Activated B cell treated with CpG ODN at 0.5 μM for 24 hours (primary cell): ENCODE results near the gene CAMKMT. TPM values are rescaled to one million over a fixed set of nuclear protein-coding genes. Genes with fewer than 3 reads are reported as not detected.

Source experiments
- ATAC-seq: fragments of 200-7000 bp; cut with Tn5 transposase; one replicate; pipeline ENCODE4 v1.10.0; 2021; ENCODE audit warnings: low read depth, mild to moderate bottlenecking, moderate library complexity
- CTCF ChIA-PET: fragments of 350-600 bp; sonication (Branson Sonifier 250); formaldehyde crosslinking; loops from one replicate; lab custom pipeline; 2021; ENCODE audit warnings: antibody characterized with exemption; lab: Charles Lee
- POLR2A ChIA-PET: fragments of 350-600 bp; sonication (Branson Sonifier 250); formaldehyde crosslinking; loops from one replicate; lab custom pipeline; 2021; ENCODE audit warnings: antibody characterized with exemption; lab: Charles Lee
- DNase-seq: peaks from one replicate; pipeline ENCODE4 v3.0.0; 2022
- H3K27ac Mint-ChIP-seq: one replicate; pipeline ENCODE4 v1.8.0; 2020; ENCODE audit warnings: mixed read lengths
- H3K27me3 Mint-ChIP-seq: one replicate; pipeline ENCODE4 v1.8.0; 2021; ENCODE audit warnings: mixed read lengths
- H3K36me3 Mint-ChIP-seq: one replicate; pipeline ENCODE4 v1.8.0; 2021; ENCODE audit warnings: low read depth, mixed read lengths
- H3K4me1 Mint-ChIP-seq: one replicate; pipeline ENCODE4 v1.8.0; 2021; ENCODE audit warnings: mixed read lengths
- H3K4me3 Mint-ChIP-seq: one replicate; pipeline ENCODE4 v1.8.0; 2020; ENCODE audit warnings: mild to moderate bottlenecking, mixed read lengths
- H3K9me3 Mint-ChIP-seq: one replicate; pipeline ENCODE4 v1.8.0; 2020; ENCODE audit warnings: mixed read lengths
- intact Hi-C: fragments of 100-400 bp; cut with micrococcal nuclease; formaldehyde crosslinking; loops from one replicate; pipeline ENCODE4 v1.15.1; 2024
- total RNA-seq: library from RNA; stranded (reverse); gene quantifications from 2 replicates; pipeline ENCODE4 v1.2.3, GENCODE V29; 2022
- TF ChIP-seq, protein P1 (sequence below): fragments of 200-600 bp; IDR thresholded peaks from one replicate; pipeline ENCODE4 v1.8.0; 2022; ENCODE audit warnings: antibody characterized with exemption, mild to moderate bottlenecking

Gene CAMKMT
- total RNA-seq, 1 donor from 2014 or later, result 21.2 TPM

DNA sequence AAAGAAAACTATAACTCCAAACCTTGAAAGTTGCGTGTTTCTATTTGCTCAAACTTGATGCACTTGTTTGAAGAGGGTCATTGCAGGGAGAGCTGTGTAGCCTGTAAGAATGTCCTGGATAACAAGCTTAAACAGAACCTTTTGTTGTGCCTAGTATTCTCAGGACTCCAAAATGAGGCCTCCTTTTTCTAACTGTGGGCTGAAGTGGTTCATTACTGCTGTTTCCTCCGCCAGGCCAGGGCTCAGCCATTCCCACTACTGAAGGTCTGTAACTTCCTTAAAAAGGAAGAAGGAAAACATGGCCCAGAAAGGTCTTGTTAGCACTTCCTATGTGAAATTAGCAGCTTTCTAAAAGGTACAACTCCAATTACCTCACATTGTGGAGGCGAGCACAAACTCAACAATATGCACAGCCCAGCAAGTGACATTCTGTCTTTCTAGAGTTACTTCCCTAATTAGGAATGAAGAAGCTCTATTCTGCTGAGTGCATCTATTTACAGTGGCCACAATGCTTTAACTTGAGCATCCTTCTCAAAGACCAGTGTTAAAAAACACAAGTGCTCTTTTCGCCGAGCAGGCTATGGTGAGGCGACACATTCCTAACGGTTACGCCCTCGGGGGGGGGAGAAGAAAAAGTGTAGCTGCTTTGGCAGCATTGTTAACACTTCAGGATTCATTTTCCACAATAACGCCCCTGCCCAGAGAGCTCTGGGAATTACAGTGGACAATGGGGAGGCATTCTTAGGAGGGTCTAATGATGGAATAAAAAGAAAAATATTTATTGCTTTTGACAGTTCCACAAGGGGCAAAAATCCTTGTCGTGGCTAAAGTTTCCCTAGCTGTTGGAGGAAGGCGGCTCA is 442.9 kb downstream of the CAMKMT start:
- DNase-seq (no peak), ATAC-seq (no peak)
- Mint-ChIP-seq H3K27ac (no peak overlapping the region), H3K9me3 (no peaks in the 10 kb centered on the region), H3K27me3 (peaks cover 79% of the 10 kb centered on the region), H3K36me3 (no peaks in the 10 kb centered on the region), H3K4me3 (no peak overlapping the region), H3K4me1 (peaks cover 23% of the 10 kb centered on the region)
- POLR2A ChIA-PET, result interaction anchor here (0.7 kb wide), 1 partner anchor 247 kb away, joined by 9 read pairs; no protein-coding TSS in a partner anchor
- TF ChIP-seq, protein P1, sequence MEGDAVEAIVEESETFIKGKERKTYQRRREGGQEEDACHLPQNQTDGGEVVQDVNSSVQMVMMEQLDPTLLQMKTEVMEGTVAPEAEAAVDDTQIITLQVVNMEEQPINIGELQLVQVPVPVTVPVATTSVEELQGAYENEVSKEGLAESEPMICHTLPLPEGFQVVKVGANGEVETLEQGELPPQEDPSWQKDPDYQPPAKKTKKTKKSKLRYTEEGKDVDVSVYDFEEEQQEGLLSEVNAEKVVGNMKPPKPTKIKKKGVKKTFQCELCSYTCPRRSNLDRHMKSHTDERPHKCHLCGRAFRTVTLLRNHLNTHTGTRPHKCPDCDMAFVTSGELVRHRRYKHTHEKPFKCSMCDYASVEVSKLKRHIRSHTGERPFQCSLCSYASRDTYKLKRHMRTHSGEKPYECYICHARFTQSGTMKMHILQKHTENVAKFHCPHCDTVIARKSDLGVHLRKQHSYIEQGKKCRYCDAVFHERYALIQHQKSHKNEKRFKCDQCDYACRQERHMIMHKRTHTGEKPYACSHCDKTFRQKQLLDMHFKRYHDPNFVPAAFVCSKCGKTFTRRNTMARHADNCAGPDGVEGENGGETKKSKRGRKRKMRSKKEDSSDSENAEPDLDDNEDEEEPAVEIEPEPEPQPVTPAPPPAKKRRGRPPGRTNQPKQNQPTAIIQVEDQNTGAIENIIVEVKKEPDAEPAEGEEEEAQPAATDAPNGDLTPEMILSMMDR, result no peak
- intact Hi-C loops, result loop anchor here (5.0 to 10.0 kb wide), 3 partner anchors 128 to 330 kb away; no protein-coding TSS in a partner anchor
- CTCF ChIA-PET, result interaction anchor here (0.6 to 3.1 kb wide), 3 partner anchors 97 to 325 kb away, joined by 3 to 13 read pairs (median 3); no protein-coding TSS in a partner anchor

DNA sequence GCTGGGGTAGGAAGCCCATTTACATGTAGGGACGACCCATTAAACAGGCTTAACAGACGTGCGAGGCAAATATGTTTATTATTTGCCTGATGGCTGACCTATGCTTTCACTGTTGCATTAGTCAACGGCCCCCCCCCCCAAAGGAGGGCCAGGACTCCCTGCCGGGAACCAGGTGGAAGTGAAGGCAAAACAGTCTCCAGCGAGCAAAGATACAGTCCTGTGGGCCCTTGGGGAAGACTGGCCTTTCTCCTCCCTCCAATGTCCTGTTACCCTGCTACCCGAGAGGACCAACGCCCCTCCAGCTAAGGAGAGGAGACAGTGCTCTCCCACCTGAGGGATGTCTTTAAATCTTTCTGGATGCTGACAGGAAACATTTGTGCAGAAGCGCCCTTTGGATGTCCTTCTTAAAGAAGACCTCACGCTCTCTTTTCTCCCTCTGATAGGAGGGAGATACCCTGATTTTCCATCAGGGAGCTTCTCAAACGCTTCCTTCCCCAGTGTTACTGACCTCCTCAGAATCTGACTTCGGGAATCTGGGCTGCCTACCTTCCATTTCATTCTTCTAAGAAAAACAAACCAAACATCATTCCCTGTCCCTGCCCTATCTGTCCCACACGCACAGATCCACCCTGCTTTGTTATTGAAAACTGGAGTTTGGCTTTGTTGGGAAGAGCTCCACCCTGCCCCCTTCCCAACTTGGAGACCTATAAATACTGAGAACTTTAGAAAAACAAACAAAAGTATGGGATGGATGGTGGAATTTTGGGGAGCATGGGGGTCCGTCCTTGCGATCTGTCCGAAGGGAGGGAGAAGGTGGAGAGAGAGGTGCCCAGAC is 443.9 kb downstream of the CAMKMT start:
- Mint-ChIP-seq H3K4me1 (peaks cover 19% of the 10 kb centered on the region), H3K27me3 (peaks cover 77% of the 10 kb centered on the region), H3K4me3 (no peak overlapping the region), H3K27ac (no peak overlapping the region), H3K9me3 (no peaks in the 10 kb centered on the region), H3K36me3 (no peaks in the 10 kb centered on the region)
- ChIA-PET CTCF (interaction anchor here (0.7 kb wide), 1 partner anchor 98 kb away, joined by 3 read pairs; no protein-coding TSS in a partner anchor), POLR2A (no interaction called here)
- TF ChIP-seq, protein P1, result no peak
- intact Hi-C loops, result loop anchor here (10.0 kb wide), 1 partner anchor 331 kb away; no protein-coding TSS in a partner anchor
- DNase-seq, result no peak
- no peak for ATAC-seq

DNA sequence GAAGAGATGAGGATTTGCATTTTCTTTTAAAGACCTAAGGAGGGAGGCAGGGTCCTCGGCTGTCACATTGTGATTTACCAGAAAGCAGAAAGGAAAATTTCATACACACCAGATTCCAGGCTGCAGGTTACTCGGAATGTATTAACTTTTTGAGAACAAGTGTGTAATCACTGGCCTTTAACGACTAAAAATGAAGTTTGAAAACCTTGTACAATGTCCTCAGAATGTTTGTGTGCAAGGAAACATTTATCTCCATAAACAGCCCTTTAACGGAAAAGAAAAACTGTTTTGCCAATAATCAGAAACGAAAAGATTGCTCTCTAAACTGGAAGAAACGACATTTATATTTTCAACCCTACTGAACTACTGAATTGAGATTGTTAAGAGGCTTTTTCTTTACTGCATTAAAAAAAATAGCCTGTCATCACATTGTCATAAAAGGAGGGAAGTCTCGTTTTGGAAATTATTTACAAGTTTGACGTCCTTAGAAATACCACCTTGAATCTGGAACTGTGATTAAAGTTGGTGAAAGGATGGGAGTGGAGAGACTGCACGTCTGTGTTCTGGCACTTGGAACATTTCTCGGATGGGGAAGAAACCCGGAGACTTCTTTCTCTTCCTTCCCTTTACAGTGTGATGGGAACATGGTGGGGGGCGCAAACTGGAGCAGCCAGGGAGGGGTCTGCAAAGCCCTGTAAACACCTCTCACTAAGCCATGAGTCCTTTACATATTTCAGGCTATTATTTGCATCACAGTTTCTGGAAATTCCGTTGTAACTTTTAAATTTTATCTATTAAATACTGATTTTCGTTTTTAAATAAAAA is 445.7 kb downstream of the CAMKMT start:
- Mint-ChIP-seq H3K9me3 (no peaks in the 10 kb centered on the region), H3K36me3 (no peaks in the 10 kb centered on the region), H3K27ac (no peak overlapping the region), H3K27me3 (peaks cover 78% of the 10 kb centered on the region), H3K4me1 (peaks cover 5% of the 10 kb centered on the region), H3K4me3 (no peak overlapping the region)
- POLR2A ChIA-PET, result no interaction called here
- DNase-seq, result no peak
- CTCF ChIA-PET, result no interaction called here
- intact Hi-C loops, result loop anchor here (10.0 kb wide), 1 partner anchor 333 kb away; no protein-coding TSS in a partner anchor
- ATAC-seq, result no peak
- TF ChIP-seq, protein P1, result no peak

DNA sequence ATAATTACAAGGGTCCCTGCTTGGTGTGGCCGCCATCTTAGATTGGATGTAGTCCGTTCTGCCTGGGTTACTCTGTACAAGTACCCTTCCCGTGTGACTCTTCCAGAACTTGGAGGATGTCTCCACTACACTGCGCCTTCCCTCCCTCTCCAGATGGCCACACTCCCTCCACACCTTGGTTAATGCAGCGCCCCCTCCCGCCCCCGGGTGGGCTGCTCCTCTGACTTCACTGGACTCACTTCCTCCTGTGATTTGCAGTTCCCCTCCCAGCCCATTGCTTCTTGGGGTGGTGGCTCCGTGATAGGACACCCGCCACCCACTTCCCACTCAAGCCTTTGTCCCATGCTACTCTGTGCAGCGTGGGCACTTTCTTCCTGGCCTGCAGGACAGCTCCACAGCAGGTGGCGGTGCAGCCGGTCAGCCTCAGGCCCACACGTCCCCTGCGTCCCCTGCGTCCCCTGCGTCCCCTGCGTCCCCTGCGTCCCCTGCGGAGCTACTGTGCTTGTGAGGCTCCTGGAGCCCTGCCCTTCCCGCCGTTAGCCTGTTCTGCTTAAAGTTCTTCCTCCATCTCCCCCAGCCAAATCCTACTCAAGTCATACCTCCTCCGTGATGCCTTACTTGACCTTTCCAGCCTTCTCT is 449.3 kb downstream of the CAMKMT start:
- Mint-ChIP-seq H3K4me1 (no peaks in the 10 kb centered on the region), H3K9me3 (no peaks in the 10 kb centered on the region), H3K27me3 (peaks cover 67% of the 10 kb centered on the region), H3K36me3 (no peaks in the 10 kb centered on the region), H3K27ac (no peak overlapping the region), H3K4me3 (no peak overlapping the region)
- ChIA-PET CTCF (no interaction called here), POLR2A (no interaction called here)
- TF ChIP-seq, protein P1, result no peak
- no peak for ATAC-seq
- intact Hi-C loops, result no loop called here
- no peak for DNase-seq
